Measurements from ENCODE around the gene NIPAL3. TPM values are rescaled to one million over a fixed set of nuclear protein-coding genes. Genes with fewer than 3 reads are reported as not detected.

Gene NIPAL3
- total RNA-seq, 4 donors from 2014 or later: 22.3 to 45.7 (median 35.6) TPM

- Histone ChIP-seq H3K27ac (no peak overlapping the region), H3K4me3 (no peak overlapping the region), H3K27me3 (no peaks in the 10 kb centered on the region), H3K9me3 (no peaks in the 10 kb centered on the region), H3K36me3 (peaks cover 0 to 64% of the 10 kb centered on the region in 2 donors), H3K4me1 (no peaks in the 10 kb centered on the region)
- WGBS, 2 donors (ENCODE audit: low coverage in 1 of 2): 86 to 89% methylated on average over 5 to 8 of the region's 8 CpGs
- no peak for ATAC-seq
- TF ChIP-seq EP300 (IDR thresholded peaks at IDR 0.05): no peak
- no peak for TF ChIP-seq POLR2A (IDR thresholded peaks at IDR 0.05)
- no peak for TF ChIP-seq POLR2AphosphoS5 (IDR thresholded peaks at IDR 0.05)
- TF ChIP-seq, protein P1, sequence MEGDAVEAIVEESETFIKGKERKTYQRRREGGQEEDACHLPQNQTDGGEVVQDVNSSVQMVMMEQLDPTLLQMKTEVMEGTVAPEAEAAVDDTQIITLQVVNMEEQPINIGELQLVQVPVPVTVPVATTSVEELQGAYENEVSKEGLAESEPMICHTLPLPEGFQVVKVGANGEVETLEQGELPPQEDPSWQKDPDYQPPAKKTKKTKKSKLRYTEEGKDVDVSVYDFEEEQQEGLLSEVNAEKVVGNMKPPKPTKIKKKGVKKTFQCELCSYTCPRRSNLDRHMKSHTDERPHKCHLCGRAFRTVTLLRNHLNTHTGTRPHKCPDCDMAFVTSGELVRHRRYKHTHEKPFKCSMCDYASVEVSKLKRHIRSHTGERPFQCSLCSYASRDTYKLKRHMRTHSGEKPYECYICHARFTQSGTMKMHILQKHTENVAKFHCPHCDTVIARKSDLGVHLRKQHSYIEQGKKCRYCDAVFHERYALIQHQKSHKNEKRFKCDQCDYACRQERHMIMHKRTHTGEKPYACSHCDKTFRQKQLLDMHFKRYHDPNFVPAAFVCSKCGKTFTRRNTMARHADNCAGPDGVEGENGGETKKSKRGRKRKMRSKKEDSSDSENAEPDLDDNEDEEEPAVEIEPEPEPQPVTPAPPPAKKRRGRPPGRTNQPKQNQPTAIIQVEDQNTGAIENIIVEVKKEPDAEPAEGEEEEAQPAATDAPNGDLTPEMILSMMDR (IDR thresholded peaks at IDR 0.05): no peak
Observed at GRCh38 chr1:24373710-24374109, 41.9 kb upstream of the NIPAL3 start.

DNA sequence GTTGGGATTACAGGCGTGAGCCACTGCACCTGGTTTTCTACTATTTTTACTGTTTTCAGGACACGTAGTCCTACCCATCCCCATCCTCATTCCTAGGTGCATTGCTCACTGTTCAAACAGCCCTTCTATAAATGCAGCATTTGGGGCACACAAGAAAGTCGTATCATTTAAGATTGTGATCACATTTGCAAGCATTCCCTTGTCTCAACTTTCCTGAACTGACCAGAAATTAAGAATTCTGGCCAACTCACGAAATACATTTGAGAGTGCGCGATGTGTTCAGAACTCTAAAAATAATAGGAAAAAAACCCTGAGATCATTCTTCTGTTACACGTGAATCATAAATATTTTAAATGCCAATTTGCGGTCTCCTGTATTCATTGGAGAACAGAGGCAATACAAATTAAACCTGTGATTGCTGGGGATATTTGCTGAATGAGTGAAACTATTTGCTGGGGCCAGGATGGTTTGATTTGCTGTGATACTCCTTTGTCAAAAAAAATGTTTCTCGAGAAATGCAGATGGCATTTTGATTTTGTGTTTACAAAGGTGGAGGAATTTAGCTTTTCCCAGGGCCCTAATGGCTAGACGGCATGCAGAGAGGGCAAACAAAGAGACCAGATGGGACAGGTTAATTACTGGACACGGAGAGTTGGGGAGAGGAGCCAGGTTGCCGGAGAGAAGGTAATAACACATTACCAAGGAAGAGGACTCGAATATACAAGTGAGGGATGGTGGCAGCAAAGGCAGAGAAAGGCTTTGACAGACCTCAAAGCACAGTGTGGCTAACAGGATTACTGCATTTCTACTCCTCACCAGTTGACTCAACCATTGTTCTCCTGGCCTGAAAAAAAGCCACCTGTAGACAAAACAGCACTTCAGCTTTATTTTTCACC, 40.5 kb upstream of the NIPAL3 start:
- no peaks in the 10 kb centered on the region for H3K4me1 ChIP-seq
- WGBS, 2 donors (ENCODE audit: low coverage in 1 of 2): 74 to 85% methylated on average over 13 of the region's 13 CpGs
- H3K27ac ChIP-seq: no peak overlapping the region
- H3K36me3 ChIP-seq: peaks cover 0 to 67% of the 10 kb centered on the region in 2 donors
- H3K9me3 ChIP-seq: no peaks in the 10 kb centered on the region
- TF ChIP-seq, protein P1 (IDR thresholded peaks at IDR 0.05): no peak
- TF ChIP-seq EP300 (IDR thresholded peaks at IDR 0.05): no peak
- no peak for TF ChIP-seq POLR2AphosphoS5 (IDR thresholded peaks at IDR 0.05)
- no peak for TF ChIP-seq POLR2A (IDR thresholded peaks at IDR 0.05)
- no peaks in the 10 kb centered on the region for H3K27me3 ChIP-seq
- no peak overlapping the region for H3K4me3 ChIP-seq
- no peak for ATAC-seq

- Histone ChIP-seq H3K36me3 (peaks cover 0 to 85% of the 10 kb centered on the region in 2 donors), H3K4me1 (no peaks in the 10 kb centered on the region), H3K27me3 (no peaks in the 10 kb centered on the region), H3K27ac (no peak overlapping the region), H3K4me3 (no peak overlapping the region), H3K9me3 (no peaks in the 10 kb centered on the region)
- ATAC-seq: no peak
- TF ChIP-seq POLR2A (IDR thresholded peaks at IDR 0.05) (no peak), POLR2AphosphoS5 (IDR thresholded peaks at IDR 0.05) (no peak), EP300 (IDR thresholded peaks at IDR 0.05) (no peak)
- TF ChIP-seq, protein P1 (IDR thresholded peaks at IDR 0.05): no peak
- 82 to 86% methylated on average over 8 of the region's 8 CpGs for WGBS, 2 donors (ENCODE audit: low coverage in 1 of 2)
Observed at GRCh38 chr1:24379733-24380315, 35.8 kb upstream of the NIPAL3 start.

- H3K9me3 ChIP-seq: no peaks in the 10 kb centered on the region
- ATAC-seq: no peak
- H3K36me3 ChIP-seq: peaks cover 0 to 86% of the 10 kb centered on the region in 2 donors
- H3K27me3 ChIP-seq: no peaks in the 10 kb centered on the region
- no peak overlapping the region for H3K27ac ChIP-seq
- no peak for TF ChIP-seq POLR2A (IDR thresholded peaks at IDR 0.05)
- TF ChIP-seq, protein P1 (IDR thresholded peaks at IDR 0.05): no peak
- TF ChIP-seq EP300 (IDR thresholded peaks at IDR 0.05): no peak
- TF ChIP-seq POLR2AphosphoS5 (IDR thresholded peaks at IDR 0.05): no peak
- no peaks in the 10 kb centered on the region for H3K4me1 ChIP-seq
- WGBS, 2 donors (ENCODE audit: low coverage in 1 of 2): 73 to 83% methylated on average over 2 of the region's 5 CpGs
- no peak overlapping the region for H3K4me3 ChIP-seq
Observed at GRCh38 chr1:24380508-24380907, 35.1 kb upstream of the NIPAL3 start.

Measured in gastroesophageal sphincter (tissue), 4 donors.